GM18858 (cell line): ENCODE data around the gene SMARCD3.

ENCODE experiments used
- ATAC-seq: cut with Tn5 transposase; IDR thresholded peaks from one replicate; pipeline ENCODE4 v1.9.1; 2021; ENCODE audit not compliant: unreplicated experiment

The SMARCD3 gene

DNA sequence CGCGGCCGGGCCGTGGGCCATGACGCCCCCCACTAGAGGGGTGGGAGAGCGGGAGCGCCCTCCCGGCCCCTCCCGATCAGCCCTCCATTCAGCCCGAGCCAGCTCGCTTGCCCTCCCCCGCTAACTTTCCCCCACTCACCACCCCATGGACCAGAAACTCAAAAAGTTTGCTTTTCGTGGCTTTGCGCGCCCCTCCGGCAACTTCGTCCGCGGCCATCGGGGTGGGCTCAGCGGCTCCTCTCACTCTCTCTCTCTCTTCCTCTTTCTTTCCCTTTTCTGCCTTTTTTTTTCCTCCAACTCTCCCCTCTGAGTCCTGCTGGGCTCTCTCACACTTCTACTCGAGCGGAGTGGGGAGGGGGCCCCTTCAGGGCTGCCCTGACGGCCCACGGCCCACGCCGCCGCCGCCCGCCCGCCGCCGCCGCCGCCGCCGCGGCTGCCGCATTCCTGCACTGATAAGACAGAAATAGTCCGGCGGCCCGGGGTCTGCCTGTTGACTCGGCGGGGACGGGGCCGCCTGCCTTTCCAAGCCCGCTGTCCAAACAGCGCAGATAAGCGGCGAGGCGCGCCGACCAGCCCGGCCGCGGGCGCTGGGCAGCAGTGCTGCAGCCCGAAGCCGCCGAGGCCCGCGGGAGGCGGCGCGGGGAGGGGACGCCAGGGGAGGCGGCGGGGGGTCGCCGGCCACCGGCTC lies at the start of gene SMARCD3:
Gene SMARCD3 (minus strand): TSS at position 349 of the 688 bp plus-strand sequence. CDS start 132 bp downstream, at position 217.
- ATAC-seq: no peak

DNA sequence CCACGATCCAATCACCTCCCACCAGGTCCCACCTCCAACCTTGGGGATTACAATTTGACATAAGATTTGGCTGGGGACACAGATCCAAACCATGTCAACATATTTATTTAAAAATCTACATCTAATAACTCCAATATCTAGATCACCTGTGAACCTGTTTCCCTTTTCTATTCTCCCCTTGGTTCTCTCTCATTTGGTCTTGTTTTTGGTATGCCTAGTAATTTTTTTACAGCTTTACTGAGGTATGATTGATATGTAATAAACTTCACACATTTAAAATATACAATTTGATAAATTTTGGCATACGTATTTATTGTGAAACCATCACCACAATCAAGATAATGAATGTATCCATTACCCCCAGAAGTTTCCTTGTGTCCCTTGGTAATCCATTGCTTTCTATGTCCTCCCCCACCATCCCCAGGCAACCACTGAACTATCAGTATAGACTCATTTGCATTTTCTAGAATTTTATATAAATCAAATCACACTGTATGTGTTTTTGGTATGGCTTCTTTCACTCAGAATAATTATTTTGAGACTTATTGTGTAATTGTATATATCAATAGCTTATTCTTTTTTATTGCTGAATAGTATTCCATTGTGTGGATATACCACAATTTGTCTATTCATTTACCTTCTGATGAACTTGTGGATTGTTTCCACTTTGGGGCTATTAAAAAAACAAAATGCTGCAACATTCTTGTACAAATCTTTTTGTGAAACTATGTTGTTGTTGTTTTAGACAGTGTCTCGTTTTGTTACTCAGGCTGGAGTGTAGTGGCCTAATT lies 47.9 kb upstream of the SMARCD3 start:
- no peak for ATAC-seq

GRCh38 chr7:151292850-151293249 lies 44.4 kb upstream of the SMARCD3 start:
- no peak for ATAC-seq

GRCh38 chr7:151291206-151291605 lies 42.7 kb upstream of the SMARCD3 start:
- ATAC-seq: no peak

DNA sequence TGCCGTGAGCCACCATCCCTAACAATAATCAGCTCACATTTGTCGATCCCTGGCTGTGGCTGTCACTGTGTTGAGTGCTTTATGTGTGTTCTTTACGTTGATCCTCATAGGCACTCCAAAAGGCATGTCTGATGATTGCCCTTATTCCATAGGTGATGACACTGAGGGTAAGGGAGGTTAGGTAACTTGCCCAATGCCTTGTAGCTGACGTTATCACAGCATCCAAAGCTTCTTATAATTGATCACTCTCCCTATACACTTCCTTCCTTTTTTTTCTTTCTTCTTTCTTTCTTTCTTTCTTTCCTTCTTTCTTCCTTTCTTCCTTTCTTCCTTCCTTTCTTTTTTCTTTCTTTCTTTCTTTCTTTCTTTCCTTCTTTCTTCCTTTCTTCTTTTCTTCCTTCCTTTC lies 41.9 kb upstream of the SMARCD3 start:
- no peak for ATAC-seq

DNA sequence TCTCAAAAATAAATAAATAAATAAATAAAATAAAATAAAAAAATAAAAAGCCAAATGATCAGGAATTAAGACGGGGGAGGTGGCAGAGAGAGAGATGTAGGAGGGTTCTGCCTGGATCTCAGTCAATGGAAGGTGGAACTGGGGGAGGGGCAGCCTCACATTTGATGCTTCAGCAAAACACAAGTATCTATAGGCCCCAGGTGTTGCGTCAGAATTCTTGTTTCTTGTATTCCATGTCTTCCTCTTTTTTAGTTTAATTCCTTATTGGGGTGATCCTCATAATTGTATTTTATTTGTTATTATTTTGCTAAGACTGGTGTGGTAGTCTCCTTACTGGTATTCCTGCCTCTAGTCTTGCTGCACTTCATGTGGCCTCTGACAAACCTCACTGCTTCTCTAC lies 41.4 kb upstream of the SMARCD3 start:
- ATAC-seq: no peak

DNA sequence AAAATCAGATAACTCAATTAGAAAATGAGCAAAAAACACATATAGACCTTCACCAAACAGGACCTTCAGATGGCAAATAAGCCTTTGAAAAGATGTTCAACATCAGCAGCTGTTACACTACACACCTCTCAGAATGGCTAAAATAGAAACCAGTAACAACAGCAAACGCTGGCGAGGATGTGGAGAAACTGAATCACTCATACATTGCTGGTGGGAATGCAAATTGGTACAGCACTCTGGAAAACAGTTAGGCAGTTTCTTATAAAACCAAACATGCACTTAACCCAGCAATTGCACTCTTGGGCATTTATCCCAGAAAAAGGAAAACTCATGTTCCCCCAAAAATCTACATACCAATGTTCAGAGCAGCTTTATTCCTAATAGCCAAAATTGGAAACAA lies 37.7 kb upstream of the SMARCD3 start:
- no peak for ATAC-seq

- no peak for ATAC-seq
Observed at GRCh38 chr7:151283302-151283701, 34.8 kb upstream of the SMARCD3 start.

GRCh38 chr7:151282111-151282510 lies 33.6 kb upstream of the SMARCD3 start:
- no peak for ATAC-seq

DNA sequence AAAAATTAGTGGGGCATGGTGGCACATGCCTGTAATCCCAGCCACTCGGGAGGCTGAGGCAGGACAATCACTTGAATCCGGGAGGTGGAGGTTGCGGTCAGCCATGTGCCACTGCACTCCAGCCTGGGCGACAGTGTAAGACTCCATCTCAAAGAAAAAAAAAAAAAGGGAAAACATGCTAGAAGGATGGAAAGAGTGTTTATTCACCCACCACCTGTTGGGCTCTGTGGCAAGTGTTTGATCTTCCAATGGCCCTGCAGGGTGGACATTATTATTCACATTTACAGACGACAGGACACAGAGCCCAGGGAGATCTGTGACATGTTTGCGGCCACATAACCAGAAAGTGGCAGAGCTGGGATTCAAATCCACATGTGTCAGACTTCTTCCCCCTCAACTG lies 33.2 kb upstream of the SMARCD3 start:
- ATAC-seq: no peak

GRCh38 chr7:151280388-151281019 lies 32.0 kb upstream of the SMARCD3 start:
- ATAC-seq: no peak

- no peak for ATAC-seq
Observed at GRCh38 chr7:151279868-151280267, 31.4 kb upstream of the SMARCD3 start.

DNA sequence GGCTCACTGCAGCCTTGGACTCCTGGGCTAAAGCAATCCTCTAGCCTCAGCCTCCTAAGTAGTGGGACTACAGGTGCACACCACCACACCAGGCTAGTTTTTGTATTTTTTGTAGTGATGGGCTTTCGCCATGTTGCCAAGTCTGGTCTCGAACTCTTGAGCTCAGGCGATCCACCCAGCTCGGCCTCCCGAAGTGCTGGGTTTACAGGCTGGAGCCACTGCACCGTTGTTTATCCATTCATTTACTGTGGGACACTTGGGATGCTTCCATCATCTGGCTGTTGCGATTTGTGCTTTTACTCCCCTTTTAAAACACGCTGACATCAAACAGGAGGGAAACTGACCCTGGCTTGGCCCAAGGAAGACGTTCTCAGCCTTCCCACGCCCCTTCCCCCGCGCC lies 30.5 kb upstream of the SMARCD3 start:
- ATAC-seq: no peak

GRCh38 chr7:151277631-151278030 lies 29.1 kb upstream of the SMARCD3 start:
- no peak for ATAC-seq

GRCh38 chr7:151276666-151277590 lies 28.4 kb upstream of the SMARCD3 start:
- no peak for ATAC-seq

DNA sequence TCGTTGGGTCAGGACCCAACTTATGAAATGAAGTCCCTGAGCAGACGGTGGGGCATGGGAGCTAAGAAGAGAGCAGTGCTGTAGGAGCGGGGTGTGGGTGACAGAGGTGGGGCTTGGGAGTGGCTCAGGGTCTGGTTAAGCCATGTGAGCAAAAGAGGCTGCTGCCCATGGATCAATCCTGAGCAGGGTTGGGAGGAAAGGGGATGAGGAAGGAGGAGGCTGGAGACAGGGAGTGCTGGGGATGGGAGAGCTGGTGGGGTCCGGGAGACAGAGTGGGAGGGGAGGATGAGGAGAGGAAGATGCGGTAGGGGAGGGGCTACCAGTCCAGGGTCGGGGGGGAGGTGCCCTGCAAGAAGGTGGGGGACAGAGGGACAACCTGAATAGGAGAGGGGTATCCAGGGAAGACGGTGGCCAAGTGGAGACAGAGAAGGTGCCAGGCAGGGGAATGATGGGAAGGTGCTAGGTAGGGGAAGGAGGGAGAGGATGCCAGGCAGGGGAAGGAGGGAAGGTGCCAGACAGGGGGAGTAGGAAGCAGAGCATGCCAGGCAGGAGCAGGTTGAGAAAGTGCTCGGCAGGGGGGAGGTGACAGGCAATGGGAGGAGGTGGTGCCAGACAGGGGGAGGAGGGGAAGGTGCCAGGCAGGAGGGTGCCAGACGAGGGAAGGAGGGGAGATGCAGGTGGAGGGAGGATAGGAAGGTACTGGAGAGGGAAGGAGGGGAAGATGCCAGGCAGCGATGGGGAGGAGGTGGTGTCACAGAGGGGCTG lies 27.5 kb upstream of the SMARCD3 start:
- no peak for ATAC-seq

DNA sequence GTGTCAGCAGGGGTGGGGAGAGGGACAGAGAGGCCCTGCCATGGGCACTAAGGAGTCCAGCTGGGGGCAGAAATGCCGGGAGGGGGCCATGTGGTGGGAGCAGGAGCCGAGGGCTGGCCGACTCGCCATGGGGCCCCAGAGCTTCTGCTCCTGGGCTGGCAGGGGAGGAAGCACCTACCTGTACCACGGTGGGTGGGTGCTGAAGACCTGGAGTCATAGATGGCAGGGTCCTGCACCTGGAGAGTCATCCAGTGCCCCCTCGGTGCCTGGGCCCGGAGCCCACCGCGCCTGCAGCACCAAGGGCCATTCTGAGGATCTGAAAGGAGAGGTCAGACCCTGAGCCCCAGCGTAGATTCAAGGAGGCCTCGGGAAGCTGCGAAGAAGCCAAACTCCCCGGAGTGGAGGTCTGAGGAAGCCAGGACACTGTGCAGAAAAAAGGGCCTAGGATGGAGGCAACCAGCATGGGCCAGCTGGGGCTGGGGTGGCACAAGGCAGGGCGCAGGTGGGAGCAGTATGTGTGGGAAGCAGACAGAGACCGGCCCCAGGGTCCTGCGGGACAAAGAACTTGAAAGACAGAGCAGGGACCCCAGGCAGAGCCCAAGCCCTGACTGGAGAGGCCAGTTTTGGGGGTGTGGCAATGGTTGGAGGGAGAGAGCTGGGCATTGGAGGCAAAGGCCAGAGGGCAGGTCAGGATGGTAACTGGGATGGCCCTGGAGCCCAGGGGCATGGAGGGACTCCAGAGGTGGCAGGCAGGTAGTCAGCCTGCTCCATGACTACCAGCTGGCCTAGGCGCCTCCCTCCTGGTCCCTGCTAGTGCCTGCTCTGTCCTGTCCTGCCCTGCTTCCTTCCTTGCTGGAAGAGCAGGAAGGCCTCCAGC lies 26.7 kb upstream of the SMARCD3 start:
- ATAC-seq: no peak

DNA sequence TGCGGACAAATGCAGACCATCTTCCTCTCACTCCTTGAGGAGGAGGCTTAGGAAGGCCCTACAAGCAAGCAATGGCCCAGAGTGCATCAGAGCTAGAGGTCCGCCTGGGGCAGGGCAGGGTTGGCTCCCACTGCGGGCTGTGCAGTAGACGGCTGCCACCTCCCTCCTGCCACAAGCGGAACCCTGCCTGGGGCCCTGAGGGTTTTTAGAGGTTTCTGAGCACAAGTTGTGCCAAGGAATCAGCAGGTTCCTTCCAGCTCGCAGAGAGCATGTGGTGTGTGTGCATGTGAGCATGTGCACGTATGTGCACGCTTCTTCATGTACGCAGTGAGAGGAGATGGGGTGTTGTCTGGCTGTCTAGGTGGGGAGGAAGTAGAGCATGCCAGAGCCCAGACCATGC lies 25.9 kb upstream of the SMARCD3 start:
- ATAC-seq: no peak

DNA sequence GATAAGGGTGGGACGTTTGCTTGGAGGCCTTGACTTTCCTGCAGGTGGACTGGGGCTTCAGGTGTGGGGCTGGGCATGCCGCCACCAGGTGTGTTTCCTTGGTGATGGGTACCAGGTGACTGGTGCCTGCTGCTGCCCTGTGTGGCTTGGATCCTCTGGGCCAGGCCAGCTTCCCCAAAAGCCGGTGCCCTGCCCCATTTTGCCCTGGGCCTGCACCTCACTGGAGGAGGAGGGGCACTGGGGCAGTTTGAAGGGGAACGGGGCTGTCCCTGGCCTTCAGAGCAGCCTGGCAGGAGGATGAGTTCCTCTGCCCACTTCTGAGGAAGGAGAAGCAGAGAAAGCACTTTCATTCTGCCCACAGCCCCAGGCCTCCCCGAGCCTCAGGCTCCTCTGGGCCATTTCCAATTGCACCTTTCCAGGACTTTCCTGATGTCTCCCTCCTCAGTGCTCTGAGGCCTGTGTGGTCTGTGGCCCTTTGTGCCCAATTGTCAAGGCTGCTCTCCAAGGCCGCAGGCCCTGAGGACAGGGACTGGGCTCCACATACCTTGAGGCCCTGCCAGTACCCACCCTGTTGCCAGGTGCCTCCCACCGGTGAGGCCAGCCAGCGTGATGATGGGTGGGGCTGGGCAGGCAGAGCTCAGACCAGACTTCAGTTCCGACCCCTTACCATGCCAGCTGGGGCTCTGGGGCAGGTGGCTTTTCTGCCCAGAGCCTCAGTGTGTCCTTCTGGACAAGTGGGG lies 25.3 kb upstream of the SMARCD3 start:
- ATAC-seq: no peak
